AG09309 (cell line): ENCODE measurements around the gene RHBDD2.
"Not testable (repeated sequence)": the region's sequence is repeated elsewhere in the genome, so short reads cannot be mapped to it uniquely, and the experiment has no call there.

Experiments used
- DNase-seq: peaks from one replicate; pipeline ENCODE4 v3.0.0-alpha.2; 2010; ENCODE audit warnings: low read depth
- H3K4me3 ChIP-seq: 2 replicates; pipeline ENCODE4 v1.5.1; 2011; ENCODE audit warnings: mild to moderate bottlenecking, low read depth, low read length, moderate library complexity; ENCODE audit not compliant: control insufficient read depth
- CTCF ChIP-seq: IDR thresholded peaks from 2 replicates; pipeline ENCODE4 v1.5.1; 2011; ENCODE audit warnings: mild to moderate bottlenecking, low read depth, low read length, inconsistent platforms; ENCODE audit not compliant: insufficient read depth, control insufficient read depth; ENCODE audit errors: missing control alignments

Gene RHBDD2

GRCh38 chr7:75891815-75892411, 13.1 kb downstream of the RHBDD2 start:
- H3K4me3 ChIP-seq, result no peak overlapping the region
- TF ChIP-seq CTCF, result no peak
- no peak for DNase-seq

GRCh38 chr7:75892634-75893272, 13.9 kb downstream of the RHBDD2 start:
- H3K4me3 ChIP-seq, result no peak overlapping the region
- no peak for TF ChIP-seq CTCF
- no peak for DNase-seq

GRCh38 chr7:75896803-75897327, 18.0 kb downstream of the RHBDD2 start:
- no peak for DNase-seq
- TF ChIP-seq CTCF, result no peak
- H3K4me3 ChIP-seq, result no peak overlapping the region

- no peak for TF ChIP-seq CTCF
- no peak overlapping the region for H3K4me3 ChIP-seq
- DNase-seq, result no peak
Observed at GRCh38 chr7:75900617-75901315, 21.9 kb downstream of the RHBDD2 start.

GRCh38 chr7:75905785-75906604, 27.2 kb downstream of the RHBDD2 start:
- peak; percentile 28 for DNase-seq
- H3K4me3 ChIP-seq, result no peak overlapping the region
- no peak for TF ChIP-seq CTCF

GRCh38 chr7:75906991-75907667, 28.3 kb downstream of the RHBDD2 start:
- TF ChIP-seq CTCF, result no peak
- DNase-seq, result no peak
- no peak overlapping the region for H3K4me3 ChIP-seq

GRCh38 chr7:75907668-75908039, 28.8 kb downstream of the RHBDD2 start:
- not testable (repeated sequence) for DNase-seq, H3K4me3 ChIP-seq
